DOHH2 (cell line): ENCODE measurements around the gene TAX1BP1.

Experiments used
- H3F3A ChIP-seq: fragments of 200-600 bp; sonication (generic), shearing (Covaris generic); 2 replicates; pipeline ENCODE4 v1.6.0; 2016; ENCODE audit warnings: antibody characterized with exemption, mild to moderate bottlenecking; ENCODE audit not compliant: control insufficient read depth, insufficient read depth
- H3K27ac ChIP-seq: fragments of 200-600 bp; sonication (generic); 2 replicates; pipeline ENCODE4 v1.5.1; 2014; ENCODE audit warnings: low read depth, mild to moderate bottlenecking, low read length, moderate library complexity
- H3K27me3 ChIP-seq: fragments of 200-600 bp; sonication (generic); 2 replicates; pipeline ENCODE4 v1.6.1; 2014; ENCODE audit warnings: mild to moderate bottlenecking, low read length, mixed read lengths; ENCODE audit not compliant: control insufficient read depth
- H3K36me3 ChIP-seq: fragments of 200-600 bp; sonication (generic); 2 replicates; pipeline ENCODE4 v1.6.1; 2014; ENCODE audit warnings: mild to moderate bottlenecking, low read length, moderate library complexity, mixed read lengths; ENCODE audit not compliant: control insufficient read depth
- H3K4me1 ChIP-seq: fragments of 200-600 bp; sonication (generic); 2 replicates; pipeline ENCODE4 v1.6.1; 2014; ENCODE audit warnings: mild to moderate bottlenecking, low read length, mixed read lengths; ENCODE audit not compliant: control insufficient read depth
- H3K4me2 ChIP-seq: fragments of 200-600 bp; sonication (generic); 2 replicates; pipeline ENCODE4 v1.6.0; 2014; ENCODE audit warnings: mild to moderate bottlenecking, low read length, moderate library complexity
- H3K4me3 ChIP-seq: fragments of 200-600 bp; sonication (generic); 2 replicates; pipeline ENCODE4 v1.5.1; 2014; ENCODE audit warnings: mild to moderate bottlenecking, low read length, mixed read lengths
- H3K79me2 ChIP-seq: fragments of 200-600 bp; sonication (generic); 2 replicates; pipeline ENCODE4 v1.6.1; 2014; ENCODE audit warnings: mild to moderate bottlenecking, low read length, mixed read lengths; ENCODE audit not compliant: control insufficient read depth
- H3K9me2 ChIP-seq: fragments of 200-600 bp; sonication (generic); replicated peaks from 2 replicates; pipeline ENCODE4 v1.6.1; 2014; ENCODE audit warnings: mild to moderate bottlenecking, low read length, mixed read lengths; ENCODE audit not compliant: control insufficient read depth
- H3K9me3 ChIP-seq: fragments of 200-600 bp; sonication (generic); 2 replicates; pipeline ENCODE4 v1.6.1; 2014; ENCODE audit warnings: antibody characterized with exemption, low read length, mixed read lengths; ENCODE audit not compliant: control insufficient read depth, insufficient read depth
- H4K20me1 ChIP-seq: fragments of 200-600 bp; sonication (generic); 2 replicates; pipeline ENCODE4 v1.6.0; 2014; ENCODE audit warnings: low read depth, mild to moderate bottlenecking, antibody characterized with exemption, low read length, moderate library complexity; ENCODE audit not compliant: control insufficient read depth, insufficient read depth
- CTCF ChIP-seq: fragments of 200-600 bp; sonication (generic); IDR thresholded peaks from one replicate; pipeline ENCODE4 v1.5.1; 2014; ENCODE audit warnings: antibody characterized with exemption, mild to moderate bottlenecking, low read depth, low read length; ENCODE audit not compliant: poor library complexity, severe bottlenecking
- EZH2phosphoT487 ChIP-seq: fragments of 200-600 bp; sonication (generic); IDR thresholded peaks from 2 replicates; pipeline ENCODE4 v1.6.1; 2017; ENCODE audit warnings: borderline replicate concordance, mild to moderate bottlenecking, antibody characterized with exemption, low read length, moderate library complexity, mixed read lengths

TAX1BP1 gene

GRCh38 chr7:27860800-27861199 is 120.8 kb downstream of the TAX1BP1 start:
- H3K9me3 ChIP-seq: peaks cover 16% of the 10 kb centered on the region
- no peak for TF ChIP-seq CTCF
- TF ChIP-seq EZH2phosphoT487: no peak
- no peaks in the 10 kb centered on the region for H3K4me1 ChIP-seq
- H3K9me2 ChIP-seq: no peaks in the 10 kb centered on the region
- peaks cover 9% of the 10 kb centered on the region; the same call in 1 of the 2 replicates for H3K36me3 ChIP-seq
- no peak overlapping the region for H3K27ac ChIP-seq
- H3K4me2 ChIP-seq: no peak overlapping the region
- H3F3A ChIP-seq: no peaks in the 10 kb centered on the region
- no peaks in the 10 kb centered on the region for H3K79me2 ChIP-seq
- no peak overlapping the region for H3K4me3 ChIP-seq
- no peaks in the 10 kb centered on the region for H4K20me1 ChIP-seq
- H3K27me3 ChIP-seq: no peaks in the 10 kb centered on the region

GRCh38 chr7:27861747-27862146 is 121.8 kb downstream of the TAX1BP1 start:
- Histone ChIP-seq H3K4me2 (no peak overlapping the region), H3K27me3 (no peaks in the 10 kb centered on the region), H3K79me2 (no peaks in the 10 kb centered on the region), H3F3A (no peaks in the 10 kb centered on the region), H3K36me3 (peaks cover 5% of the 10 kb centered on the region; the same call in 1 of the 2 replicates), H3K4me3 (no peak overlapping the region), H3K9me2 (no peaks in the 10 kb centered on the region), H3K27ac (no peak overlapping the region), H3K9me3 (peaks cover 12% of the 10 kb centered on the region), H4K20me1 (no peaks in the 10 kb centered on the region), H3K4me1 (no peaks in the 10 kb centered on the region)
- TF ChIP-seq CTCF (no peak), EZH2phosphoT487 (no peak)

- H3F3A ChIP-seq: no peaks in the 10 kb centered on the region
- TF ChIP-seq CTCF (no peak), EZH2phosphoT487 (no peak)
- no peaks in the 10 kb centered on the region for H3K79me2 ChIP-seq
- H3K27me3 ChIP-seq: no peaks in the 10 kb centered on the region
- H3K9me3 ChIP-seq: no peaks in the 10 kb centered on the region
- no peak overlapping the region for H3K4me3 ChIP-seq
- H3K4me2 ChIP-seq: no peak overlapping the region
- H3K27ac ChIP-seq: no peak overlapping the region
- no peaks in the 10 kb centered on the region for H3K36me3 ChIP-seq
- no peaks in the 10 kb centered on the region for H4K20me1 ChIP-seq
- no peaks in the 10 kb centered on the region for H3K4me1 ChIP-seq
- H3K9me2 ChIP-seq: no peaks in the 10 kb centered on the region
Observed at GRCh38 chr7:27863880-27864279, 123.9 kb downstream of the TAX1BP1 start.

GRCh38 chr7:27866256-27866655 is 126.3 kb downstream of the TAX1BP1 start:
- Histone ChIP-seq H3K9me3 (no peaks in the 10 kb centered on the region), H4K20me1 (no peaks in the 10 kb centered on the region), H3K4me2 (no peak overlapping the region), H3F3A (no peaks in the 10 kb centered on the region), H3K27me3 (no peaks in the 10 kb centered on the region), H3K79me2 (no peaks in the 10 kb centered on the region), H3K4me3 (no peak overlapping the region), H3K9me2 (no peaks in the 10 kb centered on the region), H3K27ac (no peak overlapping the region), H3K36me3 (no peaks in the 10 kb centered on the region), H3K4me1 (no peaks in the 10 kb centered on the region)
- no peak for TF ChIP-seq EZH2phosphoT487
- TF ChIP-seq CTCF: no peak
